ENCODE measurements around the gene ZNF444. TPM values are rescaled to one million over a fixed set of nuclear protein-coding genes. Genes with fewer than 3 reads are reported as not detected.

ZNF444 gene
- total and polyA plus RNA-seq, 2 of the 4 experiments (the other 2 are of a cell fraction), result 2.5 to 20.3 TPM

DNA sequence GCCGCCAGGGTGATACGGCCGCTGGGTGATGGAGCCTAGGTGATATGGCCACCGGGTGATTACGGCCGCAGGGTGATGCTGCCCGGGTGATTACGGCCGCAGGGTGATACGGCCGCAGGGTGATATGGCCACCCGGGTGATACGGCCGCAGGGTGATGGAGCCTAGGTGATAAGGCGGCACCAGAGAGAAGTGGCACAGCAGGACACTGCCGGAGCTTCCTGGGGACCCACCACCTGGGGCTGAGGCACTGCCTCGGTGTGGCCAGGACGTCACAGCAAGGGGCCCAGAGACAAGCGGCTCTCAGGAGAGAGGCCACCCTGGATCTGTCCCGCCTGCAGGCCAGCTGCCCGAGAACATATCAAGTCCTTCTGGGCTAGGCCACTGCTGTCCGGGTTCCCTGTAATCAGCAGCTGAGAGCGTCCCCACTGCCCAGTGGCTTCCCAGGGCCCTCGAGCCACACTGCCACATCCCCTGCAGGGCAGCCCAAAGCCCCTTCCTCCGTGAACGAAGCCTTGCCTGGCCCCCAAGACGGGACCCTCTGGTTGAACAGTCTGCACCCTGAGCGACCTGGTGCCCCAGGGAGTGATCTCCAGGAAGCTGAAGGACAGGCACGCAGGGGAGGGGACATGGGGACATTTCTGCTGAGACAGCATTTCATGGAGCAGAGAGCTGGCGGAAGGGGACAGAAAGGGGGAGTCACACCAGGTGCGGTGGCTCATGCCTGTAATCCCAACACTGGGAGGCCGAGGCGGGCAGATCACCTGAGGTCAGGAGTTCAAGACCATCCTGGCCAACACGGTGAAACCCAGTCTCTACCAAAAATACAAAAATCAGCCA lies 42.1 kb upstream of the ZNF444 start:
- dilution Hi-C loops (cut with HindIII; ENCODE audit: low sequenced_read_pairs, unreplicated experiment) (no loop called here), in situ Hi-C loops (cut with MboI; ENCODE audit: low sequenced_read_pairs) (no loop called here), intact Hi-C loops (cut with micrococcal nuclease) (no loop called here)
- Histone ChIP-seq H2BK15ac (ENCODE audit: low read depth, low read length) (no peak overlapping the region), H2AFZ (replicated peaks; ENCODE audit: low read length, poor library complexity) (no peak overlapping the region), H3K4me2 (ENCODE audit: low read depth, low read length) (no peak overlapping the region), H3K27ac (ENCODE audit: insufficient read depth, low read length) (no peak overlapping the region), H3K36me3 (ENCODE audit: control insufficient read depth, insufficient read depth, low read length) (peaks cover 47% of the 10 kb centered on the region), H2AK5ac (ENCODE audit: low read depth, low read length) (no peak overlapping the region), H4K8ac (ENCODE audit: low read depth in 2 of 2, low read length in 2 of 2) (no peak overlapping the region), H3K4me1 (ENCODE audit: control insufficient read depth, insufficient read depth, low read length) (no peaks in the 10 kb centered on the region), H3K23ac (ENCODE audit: low read depth, low read length) (no peak overlapping the region), H2BK120ac (ENCODE audit: low read depth, low read length) (no peak overlapping the region), H2BK5ac (ENCODE audit: low read depth, low read length, poor library complexity, severe bottlenecking) (no peak overlapping the region), H2AK9ac (replicated peaks; ENCODE audit: low read depth, low read length, poor library complexity) (no peak overlapping the region), H3K18ac (ENCODE audit: low read depth, low read length) (no peak overlapping the region), H2BK20ac (ENCODE audit: low read depth, low read length) (no peak overlapping the region), H4K91ac (ENCODE audit: insufficient read depth, low read depth, low read length) (no peak overlapping the region), H3K4ac (ENCODE audit: low read depth, low read length) (no peak overlapping the region), H3K27me3 (ENCODE audit: control insufficient read depth, insufficient read depth, low read length) (no peaks in the 10 kb centered on the region), H3K4me3 (ENCODE audit: insufficient read depth, low read depth, low read length) (no peak overlapping the region), H3K14ac (replicated peaks; ENCODE audit: low read depth, low read length) (no peak overlapping the region), H3K56ac (ENCODE audit: extremely low read depth, insufficient read depth, low read length) (no peak overlapping the region), H3K9me3 (ENCODE audit: control insufficient read depth, insufficient read depth, low read length) (no peaks in the 10 kb centered on the region), H4K5ac (ENCODE audit: low read depth, low read length) (no peak overlapping the region), H3K9ac (ENCODE audit: low read depth, low read length) (no peak overlapping the region), H3K9me1 (ENCODE audit: insufficient read depth, low read length) (no peaks in the 10 kb centered on the region), H3K79me1 (ENCODE audit: low read depth in 1 of 2, low read length in 2 of 2) (peaks cover 6 to 28% of the 10 kb centered on the region in 2 experiments), H4K20me1 (ENCODE audit: insufficient read depth, low read length) (peaks cover 28% of the 10 kb centered on the region)
- 96% methylated on average over 9 of the region's 34 CpGs; no CpG with 5 or more reads in 1 of the 2 experiments for WGBS, 2 experiments (ENCODE audit: extremely low coverage in 2 of 2, insufficient read length in 1 of 2)
- TF ChIP-seq, protein P1, sequence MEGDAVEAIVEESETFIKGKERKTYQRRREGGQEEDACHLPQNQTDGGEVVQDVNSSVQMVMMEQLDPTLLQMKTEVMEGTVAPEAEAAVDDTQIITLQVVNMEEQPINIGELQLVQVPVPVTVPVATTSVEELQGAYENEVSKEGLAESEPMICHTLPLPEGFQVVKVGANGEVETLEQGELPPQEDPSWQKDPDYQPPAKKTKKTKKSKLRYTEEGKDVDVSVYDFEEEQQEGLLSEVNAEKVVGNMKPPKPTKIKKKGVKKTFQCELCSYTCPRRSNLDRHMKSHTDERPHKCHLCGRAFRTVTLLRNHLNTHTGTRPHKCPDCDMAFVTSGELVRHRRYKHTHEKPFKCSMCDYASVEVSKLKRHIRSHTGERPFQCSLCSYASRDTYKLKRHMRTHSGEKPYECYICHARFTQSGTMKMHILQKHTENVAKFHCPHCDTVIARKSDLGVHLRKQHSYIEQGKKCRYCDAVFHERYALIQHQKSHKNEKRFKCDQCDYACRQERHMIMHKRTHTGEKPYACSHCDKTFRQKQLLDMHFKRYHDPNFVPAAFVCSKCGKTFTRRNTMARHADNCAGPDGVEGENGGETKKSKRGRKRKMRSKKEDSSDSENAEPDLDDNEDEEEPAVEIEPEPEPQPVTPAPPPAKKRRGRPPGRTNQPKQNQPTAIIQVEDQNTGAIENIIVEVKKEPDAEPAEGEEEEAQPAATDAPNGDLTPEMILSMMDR (conservative IDR thresholded peaks at IDR 0.05; ENCODE audit: low read depth, low read length), result no peak
- TF ChIP-seq, protein P2, sequence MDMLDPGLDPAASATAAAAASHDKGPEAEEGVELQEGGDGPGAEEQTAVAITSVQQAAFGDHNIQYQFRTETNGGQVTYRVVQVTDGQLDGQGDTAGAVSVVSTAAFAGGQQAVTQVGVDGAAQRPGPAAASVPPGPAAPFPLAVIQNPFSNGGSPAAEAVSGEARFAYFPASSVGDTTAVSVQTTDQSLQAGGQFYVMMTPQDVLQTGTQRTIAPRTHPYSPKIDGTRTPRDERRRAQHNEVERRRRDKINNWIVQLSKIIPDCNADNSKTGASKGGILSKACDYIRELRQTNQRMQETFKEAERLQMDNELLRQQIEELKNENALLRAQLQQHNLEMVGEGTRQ (IDR thresholded peaks at IDR 0.05; ENCODE audit: low read depth, low read length), result no peak
- TF ChIP-seq CHD1 (IDR thresholded peaks at IDR 0.05; ENCODE audit: low read depth, low read length) (no peak), MAFK (IDR thresholded peaks at IDR 0.05; ENCODE audit: low read depth, low read length) (peak; percentile 88), NFE2L2 (IDR thresholded peaks at IDR 0.05; ENCODE audit: low read depth, low read length) (no peak)
- DNase-seq (no peak), ATAC-seq (ENCODE audit: low read depth) (no peak)
- POLR2A ChIA-PET (ENCODE audit: unreplicated experiment), result no interaction called here
- no TSS peak for BruUV-seq (replicated peaks)
- CTCF ChIA-PET, result no interaction called here
